Measurements from ENCODE around the gene LMBRD2.

Gene LMBRD2

DNA sequence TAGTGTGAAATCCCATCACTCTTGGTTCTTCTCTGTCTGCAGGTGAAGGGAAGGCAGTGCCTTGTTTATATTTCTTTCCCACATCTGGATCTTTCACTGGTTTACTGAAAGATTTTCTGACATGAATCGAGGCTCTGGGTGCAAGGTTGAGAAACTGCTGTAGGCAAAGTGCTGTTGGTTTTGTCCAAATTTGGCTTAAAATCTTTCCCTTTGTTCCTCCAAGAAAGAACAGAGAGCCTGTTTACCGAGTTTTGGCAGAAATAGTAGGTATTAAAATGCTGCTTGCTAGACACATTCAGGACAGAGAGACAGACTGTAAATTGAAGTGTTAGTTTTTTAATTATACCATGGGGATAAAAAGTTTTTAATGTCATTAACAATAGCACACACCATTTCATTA, 21.7 kb upstream of the LMBRD2 start:
- no peaks in the 10 kb centered on the region for H3K27me3 ChIP-seq (ENCODE audit: insufficient read depth, poor library complexity, severe bottlenecking)
- no peak for TF ChIP-seq CTCF (IDR thresholded peaks at IDR 0.05; ENCODE audit: poor library complexity, severe bottlenecking)
- no peak overlapping the region for H3K27ac ChIP-seq (ENCODE audit: poor library complexity, severe bottlenecking)
- H3K4me1 ChIP-seq (ENCODE audit: insufficient read depth, poor library complexity, severe bottlenecking): no peaks in the 10 kb centered on the region
- ATAC-seq (ENCODE audit: low read depth) (no peak), DNase-seq (ENCODE audit: low spot score) (no peak)
- H3K36me3 ChIP-seq (ENCODE audit: low read depth): peaks cover 97% of the 10 kb centered on the region
- no peak overlapping the region for H3K4me3 ChIP-seq (ENCODE audit: severe bottlenecking)
- no peaks in the 10 kb centered on the region for H3K9me3 ChIP-seq (ENCODE audit: severe bottlenecking)

DNA sequence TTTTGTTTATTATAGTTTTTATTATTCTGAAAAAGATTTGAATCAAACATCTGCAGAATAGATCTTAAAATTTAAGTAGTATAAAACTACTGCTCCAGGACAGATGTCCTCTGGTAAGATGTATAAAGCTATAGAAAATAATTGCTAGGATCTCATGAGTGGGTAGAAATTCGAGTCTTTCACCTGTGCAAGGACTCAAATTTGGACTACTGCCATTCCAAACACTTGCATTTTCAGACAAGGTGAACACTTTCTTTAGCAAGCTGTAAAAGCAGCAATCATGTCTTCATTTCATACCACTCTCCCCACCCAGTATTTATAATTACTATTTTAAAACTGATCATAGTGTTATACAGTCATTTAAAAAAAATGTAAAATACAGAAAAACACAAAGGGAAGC, 20.9 kb upstream of the LMBRD2 start:
- TF ChIP-seq CTCF (IDR thresholded peaks at IDR 0.05; ENCODE audit: poor library complexity, severe bottlenecking): no peak
- no peak for ATAC-seq (ENCODE audit: low read depth)
- no peaks in the 10 kb centered on the region for H3K27me3 ChIP-seq (ENCODE audit: insufficient read depth, poor library complexity, severe bottlenecking)
- no peak overlapping the region for H3K4me3 ChIP-seq (ENCODE audit: severe bottlenecking)
- H3K9me3 ChIP-seq (ENCODE audit: severe bottlenecking): no peaks in the 10 kb centered on the region
- H3K36me3 ChIP-seq (ENCODE audit: low read depth): peaks cover 97% of the 10 kb centered on the region
- no peak for DNase-seq (ENCODE audit: low spot score)
- no peak overlapping the region for H3K27ac ChIP-seq (ENCODE audit: poor library complexity, severe bottlenecking)
- H3K4me1 ChIP-seq (ENCODE audit: insufficient read depth, poor library complexity, severe bottlenecking): no peaks in the 10 kb centered on the region

- Histone ChIP-seq H3K36me3 (ENCODE audit: low read depth) (peaks cover 98% of the 10 kb centered on the region), H3K4me1 (ENCODE audit: insufficient read depth, poor library complexity, severe bottlenecking) (no peaks in the 10 kb centered on the region), H3K27ac (ENCODE audit: poor library complexity, severe bottlenecking) (no peak overlapping the region), H3K9me3 (ENCODE audit: severe bottlenecking) (no peaks in the 10 kb centered on the region), H3K4me3 (ENCODE audit: severe bottlenecking) (no peak overlapping the region), H3K27me3 (ENCODE audit: insufficient read depth, poor library complexity, severe bottlenecking) (no peaks in the 10 kb centered on the region)
- DNase-seq (ENCODE audit: low spot score) (no peak), ATAC-seq (ENCODE audit: low read depth) (no peak)
- TF ChIP-seq CTCF (IDR thresholded peaks at IDR 0.05; ENCODE audit: poor library complexity, severe bottlenecking): no peak
These were observed 19.2 kb upstream of the LMBRD2 start for GRCh38 chr5:36170832-36171424.

DNA sequence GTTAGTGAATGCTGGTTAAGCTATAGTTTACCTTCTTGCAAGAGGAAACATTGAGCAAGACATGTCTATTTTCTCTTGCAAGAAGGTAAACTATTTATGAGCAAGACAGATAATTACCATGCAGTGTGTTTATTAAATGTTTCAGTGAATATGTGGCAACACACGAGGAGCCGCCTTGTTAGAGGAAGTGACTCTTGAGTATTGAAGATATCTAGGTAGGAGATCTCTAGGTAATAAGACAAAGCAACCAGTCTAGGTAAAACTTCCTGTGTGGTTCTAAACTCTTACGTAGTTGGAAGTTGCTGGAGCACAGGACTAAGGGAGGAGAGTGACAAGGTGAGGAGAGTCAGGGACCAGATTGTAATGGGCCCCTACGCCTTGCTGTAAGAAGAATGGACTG, 17.1 kb upstream of the LMBRD2 start:
- no peak for DNase-seq (ENCODE audit: low spot score)
- no peaks in the 10 kb centered on the region for H3K4me1 ChIP-seq (ENCODE audit: insufficient read depth, poor library complexity, severe bottlenecking)
- H3K36me3 ChIP-seq (ENCODE audit: low read depth): peaks cover 98% of the 10 kb centered on the region

More for the DNA sequence above, 17.1 kb upstream of the LMBRD2 start:
- H3K4me3 ChIP-seq (ENCODE audit: severe bottlenecking): no peak overlapping the region
- H3K27me3 ChIP-seq (ENCODE audit: insufficient read depth, poor library complexity, severe bottlenecking): no peaks in the 10 kb centered on the region
- no peak overlapping the region for H3K27ac ChIP-seq (ENCODE audit: poor library complexity, severe bottlenecking)
- ATAC-seq (ENCODE audit: low read depth): no peak
- no peaks in the 10 kb centered on the region for H3K9me3 ChIP-seq (ENCODE audit: severe bottlenecking)
- TF ChIP-seq CTCF (IDR thresholded peaks at IDR 0.05; ENCODE audit: poor library complexity, severe bottlenecking): no peak
